ENCODE data around the gene TRIM36.

The TRIM36 gene

GRCh38 chr5:115087951-115088350, 81.8 kb downstream of the TRIM36 start:
- H3K27me3 ChIP-seq: no peaks in the 10 kb centered on the region

GRCh38 chr5:115086473-115086872, 83.2 kb downstream of the TRIM36 start:
- no peaks in the 10 kb centered on the region for H3K27me3 ChIP-seq
- H3K4me2 ChIP-seq: no peak overlapping the region
- no peak for TF ChIP-seq Cebpa-rat (IDR thresholded peaks at IDR 0.05)

More at GRCh38 chr5:115087951-115088350, 81.8 kb downstream of the TRIM36 start:
- no peak overlapping the region for H3K4me2 ChIP-seq
- H3K4me3 ChIP-seq: no peak overlapping the region
- H4K20me1 ChIP-seq: no peaks in the 10 kb centered on the region
- H3K9me3 ChIP-seq: no peaks in the 10 kb centered on the region
- H3K36me3 ChIP-seq: no peaks in the 10 kb centered on the region
- no peak overlapping the region for H3K9ac ChIP-seq
- no peak overlapping the region for H3K27ac ChIP-seq
- H3K4me1 ChIP-seq: no peaks in the 10 kb centered on the region
- no peak for TF ChIP-seq Cebpa-rat (IDR thresholded peaks at IDR 0.05)

GRCh38 chr5:115084246-115084793, 85.4 kb downstream of the TRIM36 start:
- Histone ChIP-seq H3K27ac (no peak overlapping the region), H3K4me2 (no peak overlapping the region), H3K4me1 (no peaks in the 10 kb centered on the region), H3K9ac (no peak overlapping the region), H3K36me3 (no peaks in the 10 kb centered on the region), H3K27me3 (no peaks in the 10 kb centered on the region), H3K9me3 (no peaks in the 10 kb centered on the region), H3K4me3 (no peak overlapping the region), H4K20me1 (no peaks in the 10 kb centered on the region)
- TF ChIP-seq Cebpa-rat (IDR thresholded peaks at IDR 0.05): no peak

More at GRCh38 chr5:115086473-115086872, 83.2 kb downstream of the TRIM36 start:
- Histone ChIP-seq H3K9ac (no peak overlapping the region), H4K20me1 (no peaks in the 10 kb centered on the region), H3K9me3 (no peaks in the 10 kb centered on the region), H3K4me1 (no peaks in the 10 kb centered on the region), H3K27ac (no peak overlapping the region), H3K36me3 (no peaks in the 10 kb centered on the region), H3K4me3 (no peak overlapping the region)

GRCh38 chr5:115079924-115080623, 89.6 kb downstream of the TRIM36 start:
- no peaks in the 10 kb centered on the region for H4K20me1 ChIP-seq
- TF ChIP-seq Cebpa-rat (IDR thresholded peaks at IDR 0.05): no peak
- no peak overlapping the region for H3K4me2 ChIP-seq
- H3K27me3 ChIP-seq: no peaks in the 10 kb centered on the region
- no peaks in the 10 kb centered on the region for H3K9me3 ChIP-seq
- H3K36me3 ChIP-seq: no peaks in the 10 kb centered on the region
- no peak overlapping the region for H3K4me3 ChIP-seq
- H3K4me1 ChIP-seq: no peaks in the 10 kb centered on the region
- no peak overlapping the region for H3K9ac ChIP-seq
- H3K27ac ChIP-seq: no peak overlapping the region

Measured in BLaER1 (cell line).